EL (cell line): ENCODE results near the gene CXCR6.

Experiments
- DNase-seq: peaks from one replicate; pipeline ENCODE4 v3.0.0-alpha.2; 2016

Gene CXCR6

GRCh38 chr3:45949432-45949831 lies 6.2 kb downstream of the CXCR6 start:
- no peak for DNase-seq

GRCh38 chr3:45950131-45950530 lies 6.9 kb downstream of the CXCR6 start:
- no peak for DNase-seq

- DNase-seq, result no peak
Measured at GRCh38 chr3:45950686-45951600, 7.7 kb downstream of the CXCR6 start.

DNA sequence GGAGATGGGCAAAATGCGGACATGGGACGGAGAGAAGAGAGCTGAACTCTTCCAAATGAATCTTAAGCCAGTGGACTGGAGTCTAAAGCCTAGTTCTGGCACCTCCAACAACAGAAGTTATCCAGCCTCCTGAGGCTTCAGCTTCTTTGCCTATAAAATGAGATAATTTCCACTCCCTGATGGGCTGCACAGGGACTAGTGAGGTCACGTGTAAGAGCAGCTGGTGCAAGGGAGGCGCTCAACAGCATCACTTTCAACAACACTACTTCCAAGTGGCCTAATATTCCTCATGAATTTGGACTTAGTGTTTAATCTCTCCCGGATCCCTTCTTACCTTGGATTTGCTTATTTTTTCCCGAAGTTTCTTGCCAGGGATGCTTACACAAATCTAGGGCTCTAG lies 8.7 kb downstream of the CXCR6 start:
- no peak for DNase-seq

- DNase-seq, result no peak
Measured at GRCh38 chr3:45952456-45952855, 9.2 kb downstream of the CXCR6 start.

DNA sequence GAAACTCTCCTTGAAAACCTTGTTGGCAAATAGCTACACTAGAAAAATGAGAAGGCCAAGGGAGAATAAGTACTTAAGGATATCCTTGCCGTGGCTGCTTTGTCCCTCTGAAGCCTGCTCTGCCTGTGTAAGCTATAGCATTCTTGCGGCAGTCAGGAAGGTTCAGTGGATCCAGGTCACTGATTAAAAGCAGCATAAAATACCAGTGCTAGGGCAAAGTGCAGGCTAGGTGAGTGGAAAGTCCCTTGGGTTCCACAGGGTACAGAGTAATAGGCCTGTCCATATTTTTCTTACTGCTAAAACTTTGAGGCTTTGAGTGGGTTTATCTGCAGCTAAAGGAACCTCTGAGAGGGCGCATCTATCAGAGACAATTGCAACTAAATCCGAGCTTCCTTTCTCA lies 10.3 kb downstream of the CXCR6 start:
- DNase-seq, result no peak

DNA sequence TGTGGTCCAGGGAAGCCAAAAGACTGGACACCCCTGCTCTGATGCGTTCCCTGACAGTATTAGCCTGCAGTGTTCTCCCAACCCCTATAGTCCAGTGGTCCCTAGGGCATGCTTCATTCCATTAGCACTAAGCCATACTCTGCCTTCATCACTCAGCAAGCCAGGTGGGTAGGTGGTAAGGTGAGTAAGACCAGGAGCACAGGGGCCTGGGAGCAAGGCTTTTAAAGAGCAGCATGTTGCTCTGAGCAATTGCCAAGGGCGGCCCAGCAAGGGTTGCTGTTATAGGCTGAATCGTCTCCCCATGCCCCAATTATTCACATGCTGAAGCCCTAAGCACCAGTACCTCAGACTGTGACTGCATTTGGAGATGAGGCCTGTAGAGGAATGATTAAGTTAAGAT lies 11.0 kb downstream of the CXCR6 start:
- DNase-seq, result no peak

- DNase-seq, result no peak
Measured at GRCh38 chr3:45955017-45955647, 11.9 kb downstream of the CXCR6 start.

- DNase-seq, result no peak
Measured at GRCh38 chr3:45955706-45956105, 12.4 kb downstream of the CXCR6 start.

GRCh38 chr3:45957586-45957985 lies 14.3 kb downstream of the CXCR6 start:
- no peak for DNase-seq

- peak; percentile 73 for DNase-seq
Measured at GRCh38 chr3:45958321-45958791, 15.1 kb downstream of the CXCR6 start.

DNA sequence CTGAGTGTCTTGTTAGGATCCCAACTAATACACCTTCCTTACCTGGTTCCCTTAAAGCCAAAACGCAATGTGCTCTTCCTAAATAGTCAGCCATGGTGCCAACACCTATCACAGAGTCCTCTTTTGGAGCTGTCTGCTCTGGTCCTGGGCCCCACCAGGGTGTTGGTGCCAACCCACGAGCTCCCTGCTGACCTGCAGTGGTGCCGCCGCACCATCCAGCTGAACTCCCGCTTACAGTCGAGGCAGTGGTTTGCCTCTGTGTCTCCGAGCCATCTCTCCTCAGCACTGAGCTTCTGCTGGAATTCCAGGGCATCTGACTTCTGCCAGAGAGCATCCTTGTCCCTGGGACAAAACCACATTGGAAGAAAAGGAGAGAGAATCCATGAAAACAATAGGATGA lies 15.9 kb downstream of the CXCR6 start:
- DNase-seq, result no peak

DNA sequence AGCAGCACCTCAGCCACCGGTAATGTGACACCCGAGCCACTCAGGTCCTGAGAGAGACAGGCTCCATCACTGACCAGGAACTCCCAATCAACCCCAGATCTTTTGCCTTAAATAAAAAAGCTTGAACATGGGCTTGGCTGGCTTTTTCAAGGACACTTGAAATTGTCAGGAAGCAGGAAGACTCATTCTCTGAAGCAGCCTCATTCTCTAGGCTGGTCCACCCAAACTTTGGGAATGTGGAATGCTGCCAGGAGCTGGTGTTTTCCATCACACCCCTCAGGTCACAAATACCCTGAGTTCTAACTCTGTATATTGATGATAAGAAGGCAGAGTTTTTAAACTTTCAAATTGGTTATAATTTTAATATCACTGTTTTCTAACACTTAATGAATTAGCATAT lies 17.0 kb downstream of the CXCR6 start:
- DNase-seq, result peak; percentile 22

DNA sequence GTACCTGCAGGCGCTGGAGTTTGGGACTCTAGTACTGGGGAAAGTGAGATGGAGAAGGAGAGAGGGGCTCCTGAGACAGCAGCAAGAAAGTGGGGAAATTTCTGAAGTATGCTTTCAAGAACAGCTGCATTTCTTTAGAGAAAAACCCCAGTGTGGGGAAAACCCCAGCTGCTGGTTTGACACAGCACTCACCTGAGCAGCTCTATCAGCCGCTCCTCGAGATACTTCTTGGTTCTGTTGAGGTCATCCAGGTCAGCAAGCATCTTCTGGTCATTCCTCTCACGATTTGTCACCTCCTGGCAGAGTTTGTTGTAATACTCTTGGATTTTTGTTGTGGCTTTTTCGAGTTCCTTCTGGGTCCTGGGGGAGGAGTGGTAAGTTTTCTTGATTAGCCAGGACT lies 18.8 kb downstream of the CXCR6 start:
- no peak for DNase-seq

DNA sequence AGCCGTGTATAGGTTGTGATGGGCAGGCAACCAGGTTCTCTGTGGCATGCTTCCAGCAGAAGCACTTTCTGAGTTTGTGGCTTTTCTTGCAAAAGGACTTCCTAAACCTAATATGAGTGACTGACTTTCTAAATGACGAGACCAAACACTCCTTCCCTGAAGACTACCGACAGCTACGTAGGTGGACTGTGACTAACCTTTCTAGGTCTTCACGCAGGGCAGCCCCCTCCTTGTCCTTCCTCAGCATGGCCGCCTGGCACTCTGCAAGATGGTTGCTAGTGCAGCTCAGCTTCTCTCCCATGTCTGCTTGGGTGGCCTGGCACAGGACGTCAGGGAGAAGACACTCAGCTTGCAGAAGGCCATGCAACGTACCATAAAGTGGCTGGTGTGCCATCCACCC lies 20.9 kb downstream of the CXCR6 start:
- no peak for DNase-seq

GRCh38 chr3:45965253-45965652 lies 22.0 kb downstream of the CXCR6 start:
- DNase-seq, result no peak

DNA sequence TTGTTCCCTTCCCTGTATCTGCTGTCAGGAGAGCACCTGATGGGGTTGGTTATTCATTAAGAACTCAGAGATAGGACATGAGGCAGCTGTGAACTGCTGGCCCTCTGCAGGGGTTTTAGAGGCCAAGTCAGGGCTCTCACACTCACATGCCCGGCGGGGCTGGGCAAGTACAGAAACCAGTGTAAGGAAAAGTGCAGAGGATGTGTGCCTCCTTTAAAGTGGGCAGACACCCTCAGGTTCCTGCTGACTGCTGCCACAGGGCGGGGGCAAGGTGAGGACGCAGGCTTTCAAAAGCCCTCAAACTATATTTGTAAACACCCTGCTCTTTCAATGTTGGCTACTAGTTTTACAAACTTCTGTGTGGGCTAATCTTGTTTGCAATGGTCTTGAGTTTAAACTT lies 22.4 kb downstream of the CXCR6 start:
- DNase-seq, result no peak

- no peak for DNase-seq
Measured at GRCh38 chr3:45966371-45966791, 23.1 kb downstream of the CXCR6 start.

- no peak for DNase-seq
Measured at GRCh38 chr3:45966950-45967640, 23.8 kb downstream of the CXCR6 start.

- no peak for DNase-seq
Measured at GRCh38 chr3:45967724-45968123, 24.5 kb downstream of the CXCR6 start.

GRCh38 chr3:45968149-45968548 lies 24.9 kb downstream of the CXCR6 start:
- no peak for DNase-seq

- peak; percentile 76 for DNase-seq
Measured at GRCh38 chr3:45968706-45969105, 25.4 kb downstream of the CXCR6 start.

DNA sequence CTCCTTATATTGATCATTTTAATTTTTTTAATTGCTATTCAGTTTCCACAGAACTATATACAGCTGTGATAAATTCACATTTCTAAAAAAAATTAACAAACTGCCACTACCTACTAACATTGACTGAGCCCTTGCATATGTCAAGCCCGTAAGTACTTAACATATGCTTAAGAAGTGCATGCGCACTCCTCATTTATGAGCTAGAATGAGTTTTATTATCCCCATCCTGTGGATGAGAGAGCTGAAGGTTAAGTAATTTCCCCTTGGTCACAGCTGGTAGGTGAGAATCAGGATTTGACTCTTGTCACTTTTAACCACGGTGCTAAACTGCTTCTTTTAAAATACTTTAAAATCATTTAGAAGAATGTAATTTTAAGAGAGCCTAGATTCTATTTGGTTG lies 25.9 kb downstream of the CXCR6 start:
- no peak for DNase-seq

DNA sequence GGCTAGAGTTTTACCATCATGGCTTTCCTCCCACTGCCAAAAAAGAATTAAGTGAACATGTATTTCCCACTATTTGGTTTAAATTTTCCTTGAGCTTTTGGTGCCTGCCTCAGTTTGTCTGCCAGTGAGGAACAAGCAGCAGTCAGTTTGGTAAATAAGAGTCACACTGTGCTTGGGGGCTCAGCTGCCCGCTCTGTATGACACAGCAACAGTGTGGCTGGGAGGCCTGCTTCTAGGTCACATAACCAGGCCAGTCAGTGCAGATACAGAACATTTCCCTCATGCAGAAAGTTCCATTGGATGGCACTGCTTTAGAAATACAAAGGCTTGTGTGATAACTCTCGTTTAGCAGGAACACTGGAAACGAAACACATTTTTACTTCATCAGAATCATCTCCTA lies 26.7 kb downstream of the CXCR6 start:
- DNase-seq, result no peak
